ENCODE data around the gene RNF25. TPM values are rescaled to one million over a fixed set of nuclear protein-coding genes. Genes with fewer than 3 reads are reported as not detected.
A peak's percentile ranks its signal among the peaks of the same experiment; 100 is the strongest.

RNF25 gene
- 32.4 and 41.6 TPM in 2 replicates for total RNA-seq

- Histone ChIP-seq H3K4me1 (ENCODE audit: insufficient read depth, low read length) (peaks cover 15% of the 10 kb centered on the region), H4K20me1 (ENCODE audit: insufficient read depth, low read length) (peaks cover 18% of the 10 kb centered on the region), H3K27me3 (ENCODE audit: insufficient read depth, low read length) (no peaks in the 10 kb centered on the region), H3K36me3 (ENCODE audit: insufficient read depth, low read length) (peaks cover 36% of the 10 kb centered on the region), H3K4me2 (ENCODE audit: insufficient read depth, low read length) (peak within 1 kb of the TSS; percentile 92), H3K9me3 (ENCODE audit: low read depth, low read length) (no peaks in the 10 kb centered on the region), H3K79me2 (ENCODE audit: insufficient read depth, low read length) (peaks cover 53% of the 10 kb centered on the region), H3K27ac (ENCODE audit: low read depth, low read length) (peak within 1 kb of the TSS; percentile 93), H2AFZ (ENCODE audit: low read length) (peak within 1 kb of the TSS; percentile 97), H3K4me3 (ENCODE audit: insufficient read depth, low read length) (peak within 1 kb of the TSS; percentile 84)
- no peak for TF ChIP-seq CTCF (IDR thresholded peaks at IDR 0.05; ENCODE audit: extremely low read depth, low read depth, low read length)
- peak; percentile 96 for DNase-seq (ENCODE audit: insufficient read length, low spot score, missing footprints)
Observed at GRCh38 chr2:218671654-218672566, at the start of gene RNF25, which contains the start of gene STK36. Gene RNF25 (minus strand): TSS chr2:218672002. CDS start chr2:218671970, 32 bp downstream. Gene STK36 (plus strand): TSS chr2:218672086. CDS start chr2:218672830, 744 bp downstream.

GRCh38 chr2:218721488-218721887, 49.7 kb upstream of the RNF25 start:
- no peak for TF ChIP-seq CTCF (IDR thresholded peaks at IDR 0.05; ENCODE audit: extremely low read depth, low read depth, low read length)
- Histone ChIP-seq H3K79me2 (ENCODE audit: insufficient read depth, low read length) (peaks cover 77% of the 10 kb centered on the region), H3K27me3 (ENCODE audit: insufficient read depth, low read length) (no peaks in the 10 kb centered on the region)

GRCh38 chr2:218720048-218721041, 48.5 kb upstream of the RNF25 start:
- H3K79me2 ChIP-seq (ENCODE audit: insufficient read depth, low read length) = peaks cover 67% of the 10 kb centered on the region
- no peak overlapping the region for H3K27ac ChIP-seq (ENCODE audit: low read depth, low read length)
- no peaks in the 10 kb centered on the region for H3K36me3 ChIP-seq (ENCODE audit: insufficient read depth, low read length)
- H4K20me1 ChIP-seq (ENCODE audit: insufficient read depth, low read length) = peaks cover 7% of the 10 kb centered on the region
- no peaks in the 10 kb centered on the region for H3K27me3 ChIP-seq (ENCODE audit: insufficient read depth, low read length)
- peaks cover 12% of the 10 kb centered on the region for H3K4me1 ChIP-seq (ENCODE audit: insufficient read depth, low read length)
- H3K4me3 ChIP-seq (ENCODE audit: insufficient read depth, low read length) = no peak overlapping the region
- H3K4me2 ChIP-seq (ENCODE audit: insufficient read depth, low read length) = no peak overlapping the region
- no peak for DNase-seq (ENCODE audit: insufficient read length, low spot score, missing footprints)
- no peak for TF ChIP-seq CTCF (IDR thresholded peaks at IDR 0.05; ENCODE audit: extremely low read depth, low read depth, low read length)
- no peak overlapping the region for H2AFZ ChIP-seq (ENCODE audit: low read length)
- H3K9me3 ChIP-seq (ENCODE audit: low read depth, low read length) = no peaks in the 10 kb centered on the region

More at GRCh38 chr2:218721488-218721887, 49.7 kb upstream of the RNF25 start:
- Histone ChIP-seq H3K27ac (ENCODE audit: low read depth, low read length) (no peak overlapping the region), H3K4me2 (ENCODE audit: insufficient read depth, low read length) (no peak overlapping the region), H3K9me3 (ENCODE audit: low read depth, low read length) (no peaks in the 10 kb centered on the region), H4K20me1 (ENCODE audit: insufficient read depth, low read length) (peaks cover 7% of the 10 kb centered on the region), H2AFZ (ENCODE audit: low read length) (no peak overlapping the region), H3K36me3 (ENCODE audit: insufficient read depth, low read length) (no peaks in the 10 kb centered on the region), H3K4me1 (ENCODE audit: insufficient read depth, low read length) (peaks cover 8% of the 10 kb centered on the region), H3K4me3 (ENCODE audit: insufficient read depth, low read length) (no peak overlapping the region)
- DNase-seq (ENCODE audit: insufficient read length, low spot score, missing footprints) = peak; percentile 34
